ENCODE results near the gene UNC5C. TPM values are rescaled to one million over a fixed set of nuclear protein-coding genes. Genes with fewer than 3 reads are reported as not detected.

The UNC5C gene
- total and polyA plus RNA-seq, 3 donors from 2014 or later = 6.8 to 22.8 (median 20.5) TPM

GRCh38 chr4:95156452-95156765 lies 392.4 kb downstream of the UNC5C start:
- H3K27me3 ChIP-seq = no peaks in the 10 kb centered on the region
- H3K9me3 ChIP-seq = no peaks in the 10 kb centered on the region
- H3K4me1 ChIP-seq = no peaks in the 10 kb centered on the region
- intact Hi-C loops (cut with DNase I; ENCODE audit: low total_unique reads) = no loop called here
- no peak for DNase-seq
- H3K36me3 ChIP-seq (ENCODE audit: low read depth, missing control alignments) = no peaks in the 10 kb centered on the region
- no peak overlapping the region for H3K4me3 ChIP-seq
- WGBS, 2 donors = 48 to 58% methylated on average over 3 of the region's 3 CpGs
- TF ChIP-seq, protein P1, sequence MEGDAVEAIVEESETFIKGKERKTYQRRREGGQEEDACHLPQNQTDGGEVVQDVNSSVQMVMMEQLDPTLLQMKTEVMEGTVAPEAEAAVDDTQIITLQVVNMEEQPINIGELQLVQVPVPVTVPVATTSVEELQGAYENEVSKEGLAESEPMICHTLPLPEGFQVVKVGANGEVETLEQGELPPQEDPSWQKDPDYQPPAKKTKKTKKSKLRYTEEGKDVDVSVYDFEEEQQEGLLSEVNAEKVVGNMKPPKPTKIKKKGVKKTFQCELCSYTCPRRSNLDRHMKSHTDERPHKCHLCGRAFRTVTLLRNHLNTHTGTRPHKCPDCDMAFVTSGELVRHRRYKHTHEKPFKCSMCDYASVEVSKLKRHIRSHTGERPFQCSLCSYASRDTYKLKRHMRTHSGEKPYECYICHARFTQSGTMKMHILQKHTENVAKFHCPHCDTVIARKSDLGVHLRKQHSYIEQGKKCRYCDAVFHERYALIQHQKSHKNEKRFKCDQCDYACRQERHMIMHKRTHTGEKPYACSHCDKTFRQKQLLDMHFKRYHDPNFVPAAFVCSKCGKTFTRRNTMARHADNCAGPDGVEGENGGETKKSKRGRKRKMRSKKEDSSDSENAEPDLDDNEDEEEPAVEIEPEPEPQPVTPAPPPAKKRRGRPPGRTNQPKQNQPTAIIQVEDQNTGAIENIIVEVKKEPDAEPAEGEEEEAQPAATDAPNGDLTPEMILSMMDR (IDR thresholded peaks at IDR 0.05) = no peak
- no peak for TF ChIP-seq POLR2A (IDR thresholded peaks at IDR 0.05)
- H3K27ac ChIP-seq = no peak overlapping the region

GRCh38 chr4:95155759-95156451 lies 392.9 kb downstream of the UNC5C start:
- TF ChIP-seq, protein P1 (IDR thresholded peaks at IDR 0.05) = peak; percentile 34 to 53 (median 48)
- TF ChIP-seq POLR2A (IDR thresholded peaks at IDR 0.05) = no peak
- Histone ChIP-seq H3K4me3 (no peak overlapping the region), H3K27ac (no peak overlapping the region), H3K9me3 (no peaks in the 10 kb centered on the region), H3K36me3 (ENCODE audit: low read depth, missing control alignments) (no peaks in the 10 kb centered on the region), H3K27me3 (no peaks in the 10 kb centered on the region), H3K4me1 (no peaks in the 10 kb centered on the region)
- no peak for DNase-seq
- intact Hi-C loops (cut with DNase I; ENCODE audit: low total_unique reads) = no loop called here
- 73 to 87% methylated on average over 2 of the region's 2 CpGs for WGBS, 2 donors

GRCh38 chr4:95153182-95153581 lies 395.6 kb downstream of the UNC5C start:
- intact Hi-C loops (cut with DNase I; ENCODE audit: low total_unique reads) = no loop called here
- H3K4me1 ChIP-seq = no peaks in the 10 kb centered on the region
- H3K27ac ChIP-seq = no peak overlapping the region
- H3K4me3 ChIP-seq = no peak overlapping the region
- no peaks in the 10 kb centered on the region for H3K36me3 ChIP-seq (ENCODE audit: low read depth, missing control alignments)
- H3K9me3 ChIP-seq = no peaks in the 10 kb centered on the region
- no peak for TF ChIP-seq POLR2A (IDR thresholded peaks at IDR 0.05)
- 67 to 72% methylated on average over 5 of the region's 5 CpGs for WGBS, 2 donors
- no peaks in the 10 kb centered on the region for H3K27me3 ChIP-seq
- DNase-seq = no peak

DNA sequence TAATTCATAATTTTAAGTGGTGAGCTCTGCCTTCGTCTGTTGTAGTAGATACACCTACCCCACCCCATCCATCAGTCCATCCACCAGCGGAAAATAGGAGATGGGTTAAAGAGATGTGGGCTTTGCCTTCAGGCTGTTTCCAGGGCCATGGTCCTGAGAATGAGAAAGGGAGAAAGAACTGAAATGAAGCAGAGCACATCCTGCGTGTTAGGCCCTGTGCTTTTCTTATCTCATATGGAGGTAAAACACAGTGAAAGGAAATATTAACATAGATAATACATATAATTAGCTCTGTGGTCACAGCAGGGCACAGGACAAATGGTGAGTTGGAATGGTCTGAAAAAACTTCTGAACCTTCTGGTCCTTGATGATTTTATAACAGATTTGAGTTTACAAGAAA lies 397.5 kb downstream of the UNC5C start:
- intact Hi-C loops (cut with DNase I; ENCODE audit: low total_unique reads) = no loop called here
- WGBS, 2 donors = 88 to 93% methylated on average over 3 of the region's 3 CpGs
- DNase-seq = no peak
- Histone ChIP-seq H3K9me3 (no peaks in the 10 kb centered on the region), H3K36me3 (ENCODE audit: low read depth, missing control alignments) (no peaks in the 10 kb centered on the region), H3K4me3 (no peak overlapping the region), H3K27ac (no peak overlapping the region), H3K27me3 (no peaks in the 10 kb centered on the region), H3K4me1 (no peaks in the 10 kb centered on the region)
- no peak for TF ChIP-seq POLR2A (IDR thresholded peaks at IDR 0.05)
- TF ChIP-seq, protein P1 (IDR thresholded peaks at IDR 0.05) = no peak

DNA sequence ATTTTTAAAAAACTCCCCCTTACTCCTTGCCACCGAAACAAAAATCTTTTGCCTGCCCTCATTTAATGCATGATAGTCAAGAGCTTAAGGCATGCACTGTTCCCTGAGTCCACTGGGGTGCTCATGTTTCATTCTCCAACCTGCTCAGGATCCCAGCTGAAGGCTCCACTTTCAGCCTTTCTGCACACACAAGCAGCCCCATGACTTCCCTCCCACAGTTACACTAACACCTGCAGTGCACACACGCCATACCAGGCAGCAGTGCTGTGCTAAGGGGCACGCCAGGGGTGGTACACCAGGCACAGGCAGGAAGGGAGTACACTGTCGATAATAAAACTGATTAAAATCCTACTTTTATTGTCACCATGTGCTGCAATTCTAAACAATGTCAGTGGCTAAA lies 405.8 kb downstream of the UNC5C start:
- Histone ChIP-seq H3K27ac (no peak overlapping the region), H3K4me1 (no peaks in the 10 kb centered on the region), H3K4me3 (no peak overlapping the region), H3K27me3 (no peaks in the 10 kb centered on the region), H3K36me3 (ENCODE audit: low read depth, missing control alignments) (no peaks in the 10 kb centered on the region), H3K9me3 (no peaks in the 10 kb centered on the region)
- 83 to 89% methylated on average over 4 of the region's 4 CpGs for WGBS, 2 donors
- no peak for TF ChIP-seq POLR2A (IDR thresholded peaks at IDR 0.05)
- TF ChIP-seq, protein P1 (IDR thresholded peaks at IDR 0.05) = no peak
- no peak for DNase-seq
- intact Hi-C loops (cut with DNase I; ENCODE audit: low total_unique reads) = no loop called here
